Mesendoderm (in vitro differentiated cells): ENCODE data around the gene MEGF9.

ENCODE experiments used
- DNase-seq: peaks from one replicate; pipeline ENCODE4 v3.0.0; 2013
- H2AK5ac ChIP-seq: 2 replicates; pipeline ENCODE4 v1.6.1; 2013; ENCODE audit warnings: low read length, inconsistent platforms
- H2BK120ac ChIP-seq: 2 replicates; pipeline ENCODE4 v1.6.1; 2013; ENCODE audit warnings: low read depth, mild to moderate bottlenecking, low read length, moderate library complexity, mixed read lengths
- H2BK15ac ChIP-seq: replicated peaks from 2 replicates; pipeline ENCODE4 v1.6.1; 2013; ENCODE audit warnings: low read depth, mild to moderate bottlenecking, moderate library complexity
- H2BK5ac ChIP-seq: 2 replicates; pipeline ENCODE4 v1.6.1; 2013; ENCODE audit warnings: low read length, inconsistent platforms
- H3K18ac ChIP-seq: 2 replicates; pipeline ENCODE4 v1.6.1; 2013; ENCODE audit warnings: mild to moderate bottlenecking, low read length, mixed read lengths
- H3K23ac ChIP-seq: one replicate; pipeline ENCODE4 v1.6.1; 2013; ENCODE audit warnings: low read length
- H3K27ac ChIP-seq: 2 replicates; pipeline ENCODE4 v1.5.1; 2013; ENCODE audit warnings: low read depth, mild to moderate bottlenecking, inconsistent platforms, low read length, moderate library complexity
- H3K27me3 ChIP-seq: 2 replicates; pipeline ENCODE4 v1.6.1; 2013; ENCODE audit warnings: low read length, control low read depth, mild to moderate bottlenecking, inconsistent platforms; ENCODE audit not compliant: insufficient read depth, poor library complexity
- H3K36me3 ChIP-seq: 2 replicates; pipeline ENCODE4 v1.6.1; 2013; ENCODE audit warnings: low read length, inconsistent platforms; ENCODE audit not compliant: control insufficient read depth, insufficient read depth
- H3K4ac ChIP-seq: one replicate; pipeline ENCODE4 v1.6.1; 2013; ENCODE audit warnings: low read depth, mild to moderate bottlenecking, low read length, moderate library complexity
- H3K4me1 ChIP-seq: 2 replicates; pipeline ENCODE4 v1.6.1; 2013; ENCODE audit warnings: low read depth, low read length, inconsistent platforms; ENCODE audit not compliant: control insufficient read depth
- H3K4me2 ChIP-seq: 2 replicates; pipeline ENCODE4 v1.6.1; 2013; ENCODE audit warnings: low read length
- H3K4me3 ChIP-seq: 2 replicates; pipeline ENCODE4 v1.5.1; 2013; ENCODE audit warnings: mild to moderate bottlenecking, low read length
- H3K56ac ChIP-seq: one replicate; pipeline ENCODE4 v1.6.1; 2013; ENCODE audit warnings: low read length
- H3K79me1 ChIP-seq: 2 replicates; pipeline ENCODE4 v1.6.1; 2013; ENCODE audit warnings: low read length, inconsistent platforms
- H3K79me2 ChIP-seq: 2 replicates; pipeline ENCODE4 v1.6.1; 2013; ENCODE audit warnings: mild to moderate bottlenecking, low read length; ENCODE audit not compliant: control insufficient read depth, insufficient read depth
- H3K9ac ChIP-seq: 2 replicates; pipeline ENCODE4 v1.6.1; 2013; ENCODE audit warnings: low read length, inconsistent platforms
- H4K5ac ChIP-seq: one replicate; pipeline ENCODE4 v1.6.1; 2013; ENCODE audit warnings: low read length
- H4K8ac ChIP-seq: one replicate; pipeline ENCODE4 v1.6.1; 2013; ENCODE audit warnings: low read depth, mild to moderate bottlenecking, control low read depth, low read length, moderate library complexity
- whole genome bisulfite sequencing: extraction: QIAGEN DNeasy Blood & Tissue Kit; methylation state at CpG from one replicate; pipeline ENCODE4 v1.1.7; 2013; ENCODE audit warnings: low lambda C conversion rate, missing lambda C conversion rate; ENCODE audit not compliant: insufficient coverage; ENCODE audit errors: extremely low coverage; 5-methylcytosine and 5-hydroxymethylcytosine counted together

MEGF9 gene

GRCh38 chr9:120688758-120689157, 25.5 kb downstream of the MEGF9 start:
- H3K27me3 ChIP-seq, result peaks cover 7% of the 10 kb centered on the region
- H3K79me2 ChIP-seq, result no peaks in the 10 kb centered on the region
- no CpG with 5 or more reads among the region's 3 CpGs for WGBS
- H3K9ac ChIP-seq, result no peak overlapping the region
- H3K79me1 ChIP-seq, result no peaks in the 10 kb centered on the region
- H4K8ac ChIP-seq, result no peak overlapping the region
- no peak overlapping the region for H3K4me3 ChIP-seq
- H3K18ac ChIP-seq, result no peak overlapping the region
- H3K23ac ChIP-seq, result no peak overlapping the region
- no peaks in the 10 kb centered on the region for H3K36me3 ChIP-seq
- H3K4me2 ChIP-seq, result no peak overlapping the region
- H4K5ac ChIP-seq, result no peak overlapping the region
- peaks cover 2% of the 10 kb centered on the region for H3K4me1 ChIP-seq
- H2BK15ac ChIP-seq, result no peak overlapping the region
- no peak overlapping the region for H3K27ac ChIP-seq
- H3K4ac ChIP-seq, result no peak overlapping the region
- DNase-seq, result no peak
- H2BK120ac ChIP-seq, result no peak overlapping the region
- no peak overlapping the region for H3K56ac ChIP-seq
- no peak overlapping the region for H2AK5ac ChIP-seq
- H2BK5ac ChIP-seq, result no peak overlapping the region

GRCh38 chr9:120683150-120683549, 31.1 kb downstream of the MEGF9 start:
- Histone ChIP-seq H3K23ac (no peak overlapping the region), H3K27ac (no peak overlapping the region), H4K5ac (no peak overlapping the region), H3K9ac (no peak overlapping the region), H3K27me3 (no peaks in the 10 kb centered on the region), H3K36me3 (no peaks in the 10 kb centered on the region), H2BK15ac (no peak overlapping the region), H2AK5ac (no peak overlapping the region), H3K4me2 (no peak overlapping the region), H3K4ac (no peak overlapping the region), H3K79me1 (no peaks in the 10 kb centered on the region), H3K18ac (no peak overlapping the region), H2BK5ac (no peak overlapping the region), H4K8ac (no peak overlapping the region), H3K56ac (no peak overlapping the region), H3K4me1 (peaks cover 2% of the 10 kb centered on the region), H3K4me3 (no peak overlapping the region), H2BK120ac (no peak overlapping the region), H3K79me2 (no peaks in the 10 kb centered on the region)
- no CpG with 5 or more reads among the region's 3 CpGs for WGBS
- DNase-seq, result peak; percentile 14

GRCh38 chr9:120681121-120681520, 33.1 kb downstream of the MEGF9 start:
- H3K27me3 ChIP-seq, result no peaks in the 10 kb centered on the region
- no peak overlapping the region for H2BK15ac ChIP-seq
- no peak overlapping the region for H3K18ac ChIP-seq
- no peak overlapping the region for H3K9ac ChIP-seq
- H3K36me3 ChIP-seq, result no peaks in the 10 kb centered on the region
- no peak overlapping the region for H4K5ac ChIP-seq
- H2BK5ac ChIP-seq, result no peak overlapping the region
- H3K23ac ChIP-seq, result no peak overlapping the region
- peaks cover 2% of the 10 kb centered on the region for H3K4me1 ChIP-seq
- H3K4me2 ChIP-seq, result no peak overlapping the region
- DNase-seq, result no peak
- H3K4ac ChIP-seq, result no peak overlapping the region
- H3K56ac ChIP-seq, result no peak overlapping the region
- no peak overlapping the region for H3K27ac ChIP-seq
- no peak overlapping the region for H2BK120ac ChIP-seq
- no peak overlapping the region for H2AK5ac ChIP-seq
- no CpG with 5 or more reads among the region's 6 CpGs for WGBS
- H3K79me2 ChIP-seq, result no peaks in the 10 kb centered on the region
- H4K8ac ChIP-seq, result no peak overlapping the region
- no peak overlapping the region for H3K4me3 ChIP-seq
- H3K79me1 ChIP-seq, result no peaks in the 10 kb centered on the region

GRCh38 chr9:120680579-120680978, 33.7 kb downstream of the MEGF9 start:
- no peaks in the 10 kb centered on the region for H3K79me2 ChIP-seq
- H2BK5ac ChIP-seq, result no peak overlapping the region
- H2BK120ac ChIP-seq, result no peak overlapping the region
- H4K8ac ChIP-seq, result no peak overlapping the region
- H3K4me2 ChIP-seq, result no peak overlapping the region
- H2AK5ac ChIP-seq, result no peak overlapping the region
- no peak overlapping the region for H3K27ac ChIP-seq
- H3K56ac ChIP-seq, result no peak overlapping the region
- no peak for DNase-seq
- H3K9ac ChIP-seq, result no peak overlapping the region
- no peaks in the 10 kb centered on the region for H3K36me3 ChIP-seq
- H3K4me3 ChIP-seq, result no peak overlapping the region
- no peak overlapping the region for H4K5ac ChIP-seq
- H2BK15ac ChIP-seq, result no peak overlapping the region
- H3K4ac ChIP-seq, result no peak overlapping the region
- WGBS, result no CpG with 5 or more reads among the region's 4 CpGs
- no peaks in the 10 kb centered on the region for H3K27me3 ChIP-seq
- H3K79me1 ChIP-seq, result no peaks in the 10 kb centered on the region
- no peak overlapping the region for H3K23ac ChIP-seq
- peaks cover 2% of the 10 kb centered on the region for H3K4me1 ChIP-seq
- no peak overlapping the region for H3K18ac ChIP-seq

GRCh38 chr9:120680161-120680560, 34.1 kb downstream of the MEGF9 start:
- Histone ChIP-seq H4K5ac (no peak overlapping the region), H3K56ac (no peak overlapping the region), H2BK15ac (no peak overlapping the region), H2AK5ac (no peak overlapping the region), H3K4ac (no peak overlapping the region), H3K4me2 (no peak overlapping the region), H2BK5ac (no peak overlapping the region), H3K79me1 (no peaks in the 10 kb centered on the region), H3K79me2 (no peaks in the 10 kb centered on the region), H4K8ac (no peak overlapping the region), H3K36me3 (no peaks in the 10 kb centered on the region), H3K27me3 (no peaks in the 10 kb centered on the region), H3K4me1 (peaks cover 2% of the 10 kb centered on the region), H3K27ac (no peak overlapping the region), H3K4me3 (no peak overlapping the region), H2BK120ac (no peak overlapping the region), H3K9ac (no peak overlapping the region), H3K18ac (no peak overlapping the region), H3K23ac (no peak overlapping the region)
- WGBS, result no CpG with 5 or more reads among the region's 4 CpGs
- DNase-seq, result no peak

- H2BK15ac ChIP-seq, result no peak overlapping the region
- no peak overlapping the region for H3K27ac ChIP-seq
- no peaks in the 10 kb centered on the region for H3K79me2 ChIP-seq
- no peak overlapping the region for H2AK5ac ChIP-seq
- no peak overlapping the region for H3K18ac ChIP-seq
- no peak overlapping the region for H3K4me2 ChIP-seq
- no peak overlapping the region for H4K5ac ChIP-seq
- H3K23ac ChIP-seq, result no peak overlapping the region
- H3K4me1 ChIP-seq, result no peaks in the 10 kb centered on the region
- H3K79me1 ChIP-seq, result no peaks in the 10 kb centered on the region
- no peak overlapping the region for H4K8ac ChIP-seq
- DNase-seq, result no peak
- H2BK120ac ChIP-seq, result no peak overlapping the region
- no peak overlapping the region for H2BK5ac ChIP-seq
- no peak overlapping the region for H3K4me3 ChIP-seq
- H3K56ac ChIP-seq, result no peak overlapping the region
- WGBS, result no CpG with 5 or more reads among the region's 1 CpG
- H3K4ac ChIP-seq, result no peak overlapping the region
- H3K27me3 ChIP-seq, result no peaks in the 10 kb centered on the region
- H3K36me3 ChIP-seq, result no peaks in the 10 kb centered on the region
- H3K9ac ChIP-seq, result no peak overlapping the region
These were observed 36.3 kb downstream of the MEGF9 start for GRCh38 chr9:120677965-120678364.
